C4-2B (cell line): ENCODE results near the gene MTUS2.
"Not testable (repeated sequence)": the region's sequence is repeated elsewhere in the genome, so short reads cannot be mapped to it uniquely, and the experiment has no call there.

ENCODE experiments used
- ZFX ChIP-seq: fragments of 450-650 bp; IDR thresholded peaks from 2 replicates; pipeline ENCODE4 v1.6.1; 2017
- TF ChIP-seq, protein P1 (sequence below): fragments of 450-650 bp; conservative IDR thresholded peaks from 2 replicates; pipeline ENCODE4 v1.5.1; 2017; ENCODE audit warnings: mild to moderate bottlenecking

DNA sequence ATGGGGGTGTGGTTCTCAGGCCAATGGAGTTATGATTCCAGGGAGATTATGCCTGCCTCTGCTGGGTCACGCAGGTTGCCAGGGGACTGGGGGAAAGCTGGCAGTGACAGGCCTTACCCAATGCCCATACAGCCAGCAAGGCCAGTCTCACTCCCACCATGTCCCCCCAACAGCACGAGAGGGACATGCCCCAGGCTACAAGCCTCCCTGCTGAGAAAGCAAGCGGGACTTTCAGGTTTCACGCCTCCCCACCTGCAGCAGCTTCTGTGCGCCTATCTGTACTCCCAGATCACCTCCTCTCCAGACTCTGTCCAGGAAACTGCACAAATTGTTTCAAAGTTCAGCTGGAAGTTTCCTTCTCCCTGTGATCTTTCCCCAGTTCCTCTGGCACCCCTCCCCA is 391.0 kb downstream of the MTUS2 start:
- TF ChIP-seq, protein P1, sequence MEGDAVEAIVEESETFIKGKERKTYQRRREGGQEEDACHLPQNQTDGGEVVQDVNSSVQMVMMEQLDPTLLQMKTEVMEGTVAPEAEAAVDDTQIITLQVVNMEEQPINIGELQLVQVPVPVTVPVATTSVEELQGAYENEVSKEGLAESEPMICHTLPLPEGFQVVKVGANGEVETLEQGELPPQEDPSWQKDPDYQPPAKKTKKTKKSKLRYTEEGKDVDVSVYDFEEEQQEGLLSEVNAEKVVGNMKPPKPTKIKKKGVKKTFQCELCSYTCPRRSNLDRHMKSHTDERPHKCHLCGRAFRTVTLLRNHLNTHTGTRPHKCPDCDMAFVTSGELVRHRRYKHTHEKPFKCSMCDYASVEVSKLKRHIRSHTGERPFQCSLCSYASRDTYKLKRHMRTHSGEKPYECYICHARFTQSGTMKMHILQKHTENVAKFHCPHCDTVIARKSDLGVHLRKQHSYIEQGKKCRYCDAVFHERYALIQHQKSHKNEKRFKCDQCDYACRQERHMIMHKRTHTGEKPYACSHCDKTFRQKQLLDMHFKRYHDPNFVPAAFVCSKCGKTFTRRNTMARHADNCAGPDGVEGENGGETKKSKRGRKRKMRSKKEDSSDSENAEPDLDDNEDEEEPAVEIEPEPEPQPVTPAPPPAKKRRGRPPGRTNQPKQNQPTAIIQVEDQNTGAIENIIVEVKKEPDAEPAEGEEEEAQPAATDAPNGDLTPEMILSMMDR: not testable (repeated sequence)
- TF ChIP-seq ZFX: not testable (repeated sequence)
